Loucy (cell line): ENCODE data around the gene ARHGAP40.

Experiments used
- H2AFZ ChIP-seq: fragments of 200-600 bp; sonication (generic); 2 replicates; pipeline ENCODE4 v1.6.0; 2016; ENCODE audit warnings: antibody characterized with exemption, mild to moderate bottlenecking, low read length, moderate library complexity
- H3F3A ChIP-seq: fragments of 200-600 bp; 2 replicates; pipeline ENCODE4 v1.6.0; 2016; ENCODE audit warnings: antibody characterized with exemption, low read depth, mild to moderate bottlenecking
- H3K27me3 ChIP-seq: fragments of 200-600 bp; sonication (generic); 2 replicates; pipeline ENCODE4 v1.6.1; 2014; ENCODE audit warnings: low read length, mild to moderate bottlenecking; ENCODE audit not compliant: insufficient read depth, poor library complexity, severe bottlenecking
- H3K36me3 ChIP-seq: fragments of 200-600 bp; sonication (generic); 2 replicates; pipeline ENCODE4 v1.6.1; 2016; ENCODE audit warnings: low read length; ENCODE audit not compliant: insufficient read depth
- H3K4me1 ChIP-seq: fragments of 200-600 bp; sonication (generic); 2 replicates; pipeline ENCODE4 v1.5.1; 2014; ENCODE audit warnings: low read length, mild to moderate bottlenecking; ENCODE audit not compliant: insufficient read depth, poor library complexity, severe bottlenecking
- H3K4me2 ChIP-seq: fragments of 200-600 bp; sonication (generic); 2 replicates; pipeline ENCODE4 v1.6.0; 2014; ENCODE audit warnings: antibody characterized with exemption, low read length, low read depth, mild to moderate bottlenecking; ENCODE audit not compliant: poor library complexity, severe bottlenecking
- H3K4me3 ChIP-seq: fragments of 200-600 bp; sonication (generic); 2 replicates; pipeline ENCODE4 v1.5.1; 2014; ENCODE audit warnings: low read length, mild to moderate bottlenecking, mixed read lengths; ENCODE audit not compliant: poor library complexity, severe bottlenecking
- H3K79me2 ChIP-seq: fragments of 200-600 bp; sonication (generic); 2 replicates; pipeline ENCODE4 v1.6.1; 2014; ENCODE audit warnings: low read length; ENCODE audit not compliant: insufficient read depth
- H3K9ac ChIP-seq: fragments of 200-600 bp; sonication (generic); 2 replicates; pipeline ENCODE4 v1.6.0; 2014; ENCODE audit warnings: mild to moderate bottlenecking, low read depth, low read length, moderate library complexity; ENCODE audit not compliant: poor library complexity, severe bottlenecking
- H3K9me2 ChIP-seq: fragments of 200-600 bp; sonication (generic); replicated peaks from 2 replicates; pipeline ENCODE4 v1.6.1; 2016; ENCODE audit warnings: low read depth, low read length, mixed read lengths
- H3K9me3 ChIP-seq: fragments of 200-600 bp; sonication (generic); 2 replicates; pipeline ENCODE4 v1.6.1; 2014; ENCODE audit warnings: mild to moderate bottlenecking, antibody characterized with exemption, low read length, low read depth; ENCODE audit not compliant: insufficient read depth
- H4K20me1 ChIP-seq: fragments of 200-600 bp; sonication (generic); 2 replicates; pipeline ENCODE4 v1.6.0; 2014; ENCODE audit warnings: antibody characterized with exemption, low read length, mild to moderate bottlenecking; ENCODE audit not compliant: insufficient read depth, poor library complexity, severe bottlenecking
- CTCF ChIP-seq: fragments of 200-600 bp; sonication (generic); conservative IDR thresholded peaks from 2 replicates; pipeline ENCODE4 v1.5.1; 2014; ENCODE audit warnings: mild to moderate bottlenecking, antibody characterized with exemption, low read length
- EZH2phosphoT487 ChIP-seq: fragments of 200-600 bp; IDR thresholded peaks from 2 replicates; pipeline ENCODE4 v1.6.1; 2018; ENCODE audit warnings: antibody characterized with exemption, mild to moderate bottlenecking, moderate library complexity, borderline replicate concordance

ARHGAP40 gene

GRCh38 chr20:38583306-38583705, 18.3 kb upstream of the ARHGAP40 start:
- no peak overlapping the region for H2AFZ ChIP-seq
- H3K9me3 ChIP-seq, result no peaks in the 10 kb centered on the region
- no peaks in the 10 kb centered on the region for H3K36me3 ChIP-seq
- H3K79me2 ChIP-seq, result no peaks in the 10 kb centered on the region
- H3F3A ChIP-seq, result no peaks in the 10 kb centered on the region
- no peaks in the 10 kb centered on the region for H4K20me1 ChIP-seq
- H3K27me3 ChIP-seq, result no peaks in the 10 kb centered on the region
- no peak overlapping the region for H3K4me3 ChIP-seq
- no peaks in the 10 kb centered on the region for H3K9me2 ChIP-seq
- no peak overlapping the region for H3K4me2 ChIP-seq
- no peak overlapping the region for H3K9ac ChIP-seq
- H3K4me1 ChIP-seq, result no peaks in the 10 kb centered on the region
- TF ChIP-seq EZH2phosphoT487, result no peak
- TF ChIP-seq CTCF, result no peak

GRCh38 chr20:38584099-38584763, 17.4 kb upstream of the ARHGAP40 start:
- Histone ChIP-seq H3K9me3 (no peaks in the 10 kb centered on the region), H3K9ac (no peak overlapping the region), H3F3A (no peaks in the 10 kb centered on the region), H4K20me1 (no peaks in the 10 kb centered on the region), H3K4me2 (no peak overlapping the region), H3K79me2 (no peaks in the 10 kb centered on the region), H3K4me3 (no peak overlapping the region), H3K4me1 (no peaks in the 10 kb centered on the region), H2AFZ (no peak overlapping the region), H3K27me3 (no peaks in the 10 kb centered on the region), H3K9me2 (no peaks in the 10 kb centered on the region), H3K36me3 (no peaks in the 10 kb centered on the region)
- TF ChIP-seq CTCF (no peak), EZH2phosphoT487 (no peak)

- H3K4me1 ChIP-seq, result no peaks in the 10 kb centered on the region
- H3F3A ChIP-seq, result no peaks in the 10 kb centered on the region
- H2AFZ ChIP-seq, result no peak overlapping the region
- no peaks in the 10 kb centered on the region for H3K79me2 ChIP-seq
- H3K4me3 ChIP-seq, result no peak overlapping the region
- H3K9me2 ChIP-seq, result no peaks in the 10 kb centered on the region
- no peak overlapping the region for H3K4me2 ChIP-seq
- H3K36me3 ChIP-seq, result no peaks in the 10 kb centered on the region
- H3K27me3 ChIP-seq, result no peaks in the 10 kb centered on the region
- no peaks in the 10 kb centered on the region for H3K9me3 ChIP-seq
- no peak for TF ChIP-seq CTCF
- no peak for TF ChIP-seq EZH2phosphoT487
- no peaks in the 10 kb centered on the region for H4K20me1 ChIP-seq
- H3K9ac ChIP-seq, result no peak overlapping the region
Measured at GRCh38 chr20:38585404-38586180, 16.0 kb upstream of the ARHGAP40 start.
